Stomach (tissue), 9 donors: ENCODE results near the gene SARDH. TPM values are rescaled to one million over a fixed set of nuclear protein-coding genes. Genes with fewer than 3 reads are reported as not detected.

Experiments
- DNase-seq, 2 donors: peaks; one replicate each; pipeline versions ENCODE4 v3.0.0 to v3.0.0-alpha.2; 2013 to 2019
- H3K27ac ChIP-seq, 5 donors: fragments of 200-600 bp in 4 of 5; sonication (generic) in 4 of 5; one replicate each; pipeline ENCODE4 v1.5.1; 2013 to 2019; ENCODE audit warnings: mild to moderate bottlenecking in 1 of 5, moderate library complexity in 1 of 5
- H3K27me3 ChIP-seq, 3 donors: fragments of 200-600 bp; sonication (generic); one replicate each; pipeline ENCODE4 v1.5.1; 2017 to 2019; ENCODE audit warnings: mixed run types in 1 of 3
- H3K36me3 ChIP-seq, 4 donors: fragments of 200-600 bp; sonication (generic); 1 replicate in 3 of 4; 2 replicates in 1 of 4; pipeline ENCODE4 v1.5.1; 2016 to 2019
- H3K4me1 ChIP-seq, 4 donors: fragments of 200-600 bp; sonication (generic); one replicate each; pipeline ENCODE4 v1.5.1; 2016 to 2019
- H3K4me3 ChIP-seq, 4 donors: fragments of 200-600 bp; sonication (generic) in 3 of 4; one replicate each; pipeline ENCODE4 v1.5.1; 2016 to 2019; ENCODE audit warnings: mild to moderate bottlenecking in 1 of 4
- H3K9me3 ChIP-seq, 4 donors: fragments of 200-600 bp; sonication (generic); one replicate each; pipeline ENCODE4 v1.5.1; 2016 to 2019
- EP300 ChIP-seq: sonication (generic); formaldehyde crosslinking; IDR thresholded peaks from one replicate; pipeline ENCODE4 v1.6.1; 2017; ENCODE audit warnings: antibody characterized with exemption
- POLR2A ChIP-seq, 4 donors: fragments of 450-650 bp; IDR thresholded peaks; one replicate each; pipeline ENCODE4 v1.6.1; 2016; ENCODE audit warnings: antibody characterized with exemption in 4 of 4, control low read depth in 2 of 4, mild to moderate bottlenecking in 1 of 4, moderate library complexity in 1 of 4
- POLR2AphosphoS5 ChIP-seq, 3 donors: sonication (generic); formaldehyde crosslinking; IDR thresholded peaks; one replicate each; pipeline ENCODE4 v1.6.1; 2016; ENCODE audit warnings: antibody characterized with exemption in 3 of 3
- WGBS, 5 donors: extraction: QIAGEN DNeasy Blood & Tissue Kit in 3 of 5; methylation state at CpG; one replicate each; pipeline versions ENCODE4 v1.1.5 to v1.1.7; 2013 to 2018; 5-methylcytosine and 5-hydroxymethylcytosine counted together
- intact Hi-C: fragments of 100-400 bp; cut with DNase I; formaldehyde crosslinking; loops from one replicate; pipeline ENCODE4 v1.15.1; 2023; ENCODE audit warnings: low total_unique reads
- polyA plus RNA-seq, 3 donors: library from polyadenylated mRNA; stranded (reverse); fragments of 200-250 nt; gene quantifications; one replicate each; pipeline ENCODE4 v1.2.3, GENCODE V29; 2013
- total RNA-seq, 5 donors: library from RNA; depleted of rRNA; stranded (reverse); fragments of >200 nt; gene quantifications; one replicate each; pipeline versions ENCODE4 v1.1.0 to v1.2.3, GENCODE V29; 2014 to 2016
- TF ChIP-seq, protein P1 (sequence below), 7 experiments: fragments of 450-650 bp in 4 of 7; fragments of 200-600 bp in 3 of 7; sonication (generic) in 3 of 7; IDR thresholded peaks; one replicate each; pipeline ENCODE4 v1.5.1; 2016 to 2019; ENCODE audit warnings: antibody characterized with exemption in 7 of 7, control low read depth in 2 of 7, mild to moderate bottlenecking in 1 of 7
- donor health status: healthy with polysubstance abuse.
- donor health status: Bipolar disorder and iron deficiency.
- donor health status: healthy.

The SARDH gene
- total and polyA plus RNA-seq, 8 donors: 0.76 to 15.2 (median 2.6) TPM; not detected in 1

GRCh38 chr9:133622555-133622954 lies 115.6 kb downstream of the SARDH start:
- Histone ChIP-seq H3K27me3 (peaks cover 0 to 50% (median 3%) of the 10 kb centered on the region in 3 donors), H3K9me3 (peaks cover 0 to 25% (median 13%) of the 10 kb centered on the region in 4 donors), H3K36me3 (no peaks in the 10 kb centered on the region), H3K4me1 (no peaks in the 10 kb centered on the region), H3K4me3 (no peak overlapping the region), H3K27ac (no peak overlapping the region)
- 54 to 80% (median 65%) methylated on average over 4 to 5 of the region's 5 CpGs for WGBS, 5 donors
- no peak for DNase-seq
- intact Hi-C loops: no loop called here
- TF ChIP-seq POLR2AphosphoS5 (IDR thresholded peaks at IDR 0.05) (no peak), POLR2A (IDR thresholded peaks at IDR 0.05) (no peak), EP300 (no peak)
- TF ChIP-seq, protein P1, sequence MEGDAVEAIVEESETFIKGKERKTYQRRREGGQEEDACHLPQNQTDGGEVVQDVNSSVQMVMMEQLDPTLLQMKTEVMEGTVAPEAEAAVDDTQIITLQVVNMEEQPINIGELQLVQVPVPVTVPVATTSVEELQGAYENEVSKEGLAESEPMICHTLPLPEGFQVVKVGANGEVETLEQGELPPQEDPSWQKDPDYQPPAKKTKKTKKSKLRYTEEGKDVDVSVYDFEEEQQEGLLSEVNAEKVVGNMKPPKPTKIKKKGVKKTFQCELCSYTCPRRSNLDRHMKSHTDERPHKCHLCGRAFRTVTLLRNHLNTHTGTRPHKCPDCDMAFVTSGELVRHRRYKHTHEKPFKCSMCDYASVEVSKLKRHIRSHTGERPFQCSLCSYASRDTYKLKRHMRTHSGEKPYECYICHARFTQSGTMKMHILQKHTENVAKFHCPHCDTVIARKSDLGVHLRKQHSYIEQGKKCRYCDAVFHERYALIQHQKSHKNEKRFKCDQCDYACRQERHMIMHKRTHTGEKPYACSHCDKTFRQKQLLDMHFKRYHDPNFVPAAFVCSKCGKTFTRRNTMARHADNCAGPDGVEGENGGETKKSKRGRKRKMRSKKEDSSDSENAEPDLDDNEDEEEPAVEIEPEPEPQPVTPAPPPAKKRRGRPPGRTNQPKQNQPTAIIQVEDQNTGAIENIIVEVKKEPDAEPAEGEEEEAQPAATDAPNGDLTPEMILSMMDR (IDR thresholded peaks at IDR 0.05): no peak

- H3K27me3 ChIP-seq: peaks cover 0 to 57% (median 9%) of the 10 kb centered on the region in 3 donors
- peaks cover 0 to 21% (median 13%) of the 10 kb centered on the region in 4 donors for H3K9me3 ChIP-seq
- intact Hi-C loops: no loop called here
- TF ChIP-seq, protein P1 (IDR thresholded peaks at IDR 0.05): no peak
- TF ChIP-seq EP300 (no peak), POLR2AphosphoS5 (IDR thresholded peaks at IDR 0.05) (no peak), POLR2A (IDR thresholded peaks at IDR 0.05) (no peak)
- no peaks in the 10 kb centered on the region for H3K4me1 ChIP-seq
- WGBS, 5 donors: 60 to 72% (median 67%) methylated on average over 11 of the region's 11 CpGs
- H3K27ac ChIP-seq: no peak overlapping the region
- DNase-seq: no peak
- H3K4me3 ChIP-seq: no peak overlapping the region
- H3K36me3 ChIP-seq: no peaks in the 10 kb centered on the region
These were observed 116.4 kb downstream of the SARDH start for GRCh38 chr9:133621725-133622267.

DNA sequence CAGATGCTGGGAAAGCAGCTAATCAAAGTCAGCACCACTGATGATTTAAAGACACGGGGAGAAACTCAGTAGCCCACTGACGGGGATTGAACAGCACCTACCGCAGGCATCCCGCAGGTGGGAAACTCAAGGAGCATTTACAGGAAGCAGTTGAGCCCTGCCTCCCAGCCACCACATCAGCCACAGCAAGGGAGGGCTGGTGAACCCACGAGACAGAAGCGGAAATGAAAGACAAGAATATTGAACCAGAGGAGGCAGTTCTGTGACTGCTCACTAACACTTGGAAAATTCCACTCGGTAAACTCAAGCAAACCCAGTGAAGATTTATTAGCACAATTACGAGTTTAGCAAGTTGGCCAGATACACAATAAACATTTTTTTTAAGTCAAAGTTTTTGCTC lies 118.4 kb downstream of the SARDH start:
- WGBS, 5 donors: 18 to 22% (median 22%) methylated on average over 8 of the region's 8 CpGs
- Histone ChIP-seq H3K9me3 (peaks cover 0 to under 1% (median 0%) of the 10 kb centered on the region in 4 donors), H3K4me3 (no peak overlapping the region), H3K27ac (no peak overlapping the region), H3K36me3 (no peaks in the 10 kb centered on the region), H3K4me1 (no peaks in the 10 kb centered on the region), H3K27me3 (peaks cover 0 to 77% (median 10%) of the 10 kb centered on the region in 3 donors)
- intact Hi-C loops: no loop called here
- TF ChIP-seq POLR2AphosphoS5 (IDR thresholded peaks at IDR 0.05) (no peak), POLR2A (IDR thresholded peaks at IDR 0.05) (no peak), EP300 (no peak)
- TF ChIP-seq, protein P1 (IDR thresholded peaks at IDR 0.05): no peak
- DNase-seq: peak in 1 of 2 donors; percentile 47

DNA sequence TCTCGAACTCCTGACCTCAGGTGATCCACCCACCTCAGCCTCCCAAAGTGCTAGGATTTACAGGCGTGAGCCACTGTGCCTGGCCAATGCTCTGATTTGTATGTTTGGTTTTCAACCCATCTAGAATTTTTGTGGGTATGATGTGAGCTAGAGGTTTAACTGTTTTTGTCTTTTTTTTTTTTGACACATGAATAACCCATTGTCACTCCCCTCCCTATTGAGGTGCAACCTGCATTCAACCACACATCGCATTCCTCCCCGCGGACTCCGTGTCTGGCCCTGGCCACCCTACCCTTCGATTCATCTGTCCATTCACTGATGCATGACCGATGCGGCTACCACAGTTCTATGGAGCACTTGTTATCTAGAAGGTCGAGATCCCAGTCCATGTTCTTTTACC lies 119.4 kb downstream of the SARDH start:
- DNase-seq: no peak
- Histone ChIP-seq H3K4me1 (no peaks in the 10 kb centered on the region), H3K9me3 (no peaks in the 10 kb centered on the region), H3K27me3 (peaks cover 0 to 84% (median 16%) of the 10 kb centered on the region in 3 donors), H3K4me3 (no peak overlapping the region), H3K36me3 (no peaks in the 10 kb centered on the region), H3K27ac (no peak overlapping the region)
- TF ChIP-seq POLR2A (IDR thresholded peaks at IDR 0.05): no peak
- no peak for TF ChIP-seq EP300
- TF ChIP-seq POLR2AphosphoS5 (IDR thresholded peaks at IDR 0.05): no peak
- TF ChIP-seq, protein P1 (IDR thresholded peaks at IDR 0.05): no peak
- intact Hi-C loops: no loop called here
- WGBS, 5 donors: 77 to 83% (median 81%) methylated on average over 10 of the region's 10 CpGs
